Measurements from ENCODE around the gene WFDC1. TPM values are rescaled to one million over a fixed set of nuclear protein-coding genes. Genes with fewer than 3 reads are reported as not detected.

Gene WFDC1
- total and polyA plus RNA-seq, 2 donors (not counting 1 experiment from before 2014, with no cell fraction given) = 32.1 to 34.0 TPM

GRCh38 chr16:84362471-84362941 is 67.8 kb downstream of the WFDC1 start:
- no peak for TF ChIP-seq CTCF (conservative IDR thresholded peaks at IDR 0.05 in 1 of 2, IDR thresholded peaks at IDR 0.05 in 1 of 2; ENCODE audit: low read depth in 1 of 2, low read length in 2 of 2)
- no peak for TF ChIP-seq EZH2 (IDR thresholded peaks at IDR 0.05; ENCODE audit: low read length, missing control alignments)
- DNase-seq (ENCODE audit: low read depth in 2 of 2) = no peak
- H3K79me2 ChIP-seq (ENCODE audit: control insufficient read depth, insufficient read depth, low read length) = no peaks in the 10 kb centered on the region
- H3K27ac ChIP-seq (ENCODE audit: insufficient read depth, low read length) = no peak overlapping the region
- H3K4me1 ChIP-seq (ENCODE audit: control insufficient read depth, extremely low read depth, insufficient read depth, low read length) = no peaks in the 10 kb centered on the region
- no peaks in the 10 kb centered on the region for H3K9me3 ChIP-seq (ENCODE audit: control insufficient read depth, insufficient read depth, low read depth, low read length)
- no peak overlapping the region for H3K9ac ChIP-seq (ENCODE audit: insufficient read depth, low read length)
- H3K4me2 ChIP-seq (ENCODE audit: extremely low read depth, insufficient read depth, low read length) = no peak overlapping the region
- peaks cover 6% of the 10 kb centered on the region for H3K27me3 ChIP-seq (ENCODE audit: control insufficient read depth, insufficient read depth, low read length)
- H4K20me1 ChIP-seq (ENCODE audit: control insufficient read depth, extremely low read depth, insufficient read depth, low read length) = no peaks in the 10 kb centered on the region
- no peak overlapping the region for H3K4me3 ChIP-seq (replicated peaks in 1 of 4; ENCODE audit: control extremely low read depth in 1 of 4, insufficient read depth in 1 of 4, low read depth in 3 of 4, low read length in 4 of 4)
- H2AFZ ChIP-seq (ENCODE audit: low read length) = no peak overlapping the region
- H3K36me3 ChIP-seq (ENCODE audit: control insufficient read depth, insufficient read depth, low read length) = no peaks in the 10 kb centered on the region

GRCh38 chr16:84366208-84366607 is 71.5 kb downstream of the WFDC1 start:
- H3K27me3 ChIP-seq (ENCODE audit: control insufficient read depth, insufficient read depth, low read length) = peaks cover 26% of the 10 kb centered on the region
- H2AFZ ChIP-seq (ENCODE audit: low read length) = no peak overlapping the region
- H3K9ac ChIP-seq (ENCODE audit: insufficient read depth, low read length) = no peak overlapping the region
- no peaks in the 10 kb centered on the region for H4K20me1 ChIP-seq (ENCODE audit: control insufficient read depth, extremely low read depth, insufficient read depth, low read length)
- no peaks in the 10 kb centered on the region for H3K36me3 ChIP-seq (ENCODE audit: control insufficient read depth, insufficient read depth, low read length)
- H3K79me2 ChIP-seq (ENCODE audit: control insufficient read depth, insufficient read depth, low read length) = no peaks in the 10 kb centered on the region
- TF ChIP-seq CTCF (conservative IDR thresholded peaks at IDR 0.05 in 1 of 2, IDR thresholded peaks at IDR 0.05 in 1 of 2; ENCODE audit: low read depth in 1 of 2, low read length in 2 of 2) = no peak
- no peak for TF ChIP-seq EZH2 (IDR thresholded peaks at IDR 0.05; ENCODE audit: low read length, missing control alignments)
- H3K4me1 ChIP-seq (ENCODE audit: control insufficient read depth, extremely low read depth, insufficient read depth, low read length) = no peaks in the 10 kb centered on the region
- no peak overlapping the region for H3K27ac ChIP-seq (ENCODE audit: insufficient read depth, low read length)
- no peak for DNase-seq (ENCODE audit: low read depth in 2 of 2)
- H3K9me3 ChIP-seq (ENCODE audit: control insufficient read depth, insufficient read depth, low read depth, low read length) = no peaks in the 10 kb centered on the region
- H3K4me2 ChIP-seq (ENCODE audit: extremely low read depth, insufficient read depth, low read length) = no peak overlapping the region
- no peak overlapping the region for H3K4me3 ChIP-seq (replicated peaks in 1 of 4; ENCODE audit: control extremely low read depth in 1 of 4, insufficient read depth in 1 of 4, low read depth in 3 of 4, low read length in 4 of 4)

- TF ChIP-seq CTCF (conservative IDR thresholded peaks at IDR 0.05 in 1 of 2, IDR thresholded peaks at IDR 0.05 in 1 of 2; ENCODE audit: low read depth in 1 of 2, low read length in 2 of 2) = no peak
- TF ChIP-seq EZH2 (IDR thresholded peaks at IDR 0.05; ENCODE audit: low read length, missing control alignments) = no peak
- Histone ChIP-seq H3K79me2 (ENCODE audit: control insufficient read depth, insufficient read depth, low read length) (no peaks in the 10 kb centered on the region), H2AFZ (ENCODE audit: low read length) (no peak overlapping the region), H3K9me3 (ENCODE audit: control insufficient read depth, insufficient read depth, low read depth, low read length) (no peaks in the 10 kb centered on the region), H3K4me2 (ENCODE audit: extremely low read depth, insufficient read depth, low read length) (no peak overlapping the region), H3K4me1 (ENCODE audit: control insufficient read depth, extremely low read depth, insufficient read depth, low read length) (no peaks in the 10 kb centered on the region), H3K27ac (ENCODE audit: insufficient read depth, low read length) (no peak overlapping the region), H3K4me3 (replicated peaks in 1 of 4; ENCODE audit: control extremely low read depth in 1 of 4, insufficient read depth in 1 of 4, low read depth in 3 of 4, low read length in 4 of 4) (no peak overlapping the region), H3K36me3 (ENCODE audit: control insufficient read depth, insufficient read depth, low read length) (no peaks in the 10 kb centered on the region), H4K20me1 (ENCODE audit: control insufficient read depth, extremely low read depth, insufficient read depth, low read length) (no peaks in the 10 kb centered on the region), H3K9ac (ENCODE audit: insufficient read depth, low read length) (no peak overlapping the region), H3K27me3 (ENCODE audit: control insufficient read depth, insufficient read depth, low read length) (peaks cover 26% of the 10 kb centered on the region)
- DNase-seq (ENCODE audit: low read depth in 2 of 2) = no peak
Measured at GRCh38 chr16:84367297-84367680, 72.6 kb downstream of the WFDC1 start.
